Right atrium auricular region (tissue), 2 donors: ENCODE data around the gene UCKL1. TPM values are rescaled to one million over a fixed set of nuclear protein-coding genes. Genes with fewer than 3 reads are reported as not detected.

Source experiments
- DNase-seq: peaks from one replicate; pipeline ENCODE4 v3.0.0-alpha.2; 2019; ENCODE audit warnings: low spot score
- H3K27ac ChIP-seq, 2 donors: fragments of 200-600 bp; sonication (generic); 1 replicate in 1 of 2; 2 replicates in 1 of 2; pipeline ENCODE4 v1.5.1; 2016 to 2019
- H3K27me3 ChIP-seq, 2 donors: fragments of 200-600 bp; sonication (generic); one replicate each; pipeline versions ENCODE4 v1.5.1 to v1.6.0; 2017 to 2019
- H3K36me3 ChIP-seq: fragments of 200-600 bp; sonication (generic); one replicate; pipeline ENCODE4 v1.5.1; 2016
- H3K4me1 ChIP-seq, 2 donors: fragments of 200-600 bp; sonication (generic); one replicate each; pipeline versions ENCODE4 v1.5.1 to v1.6.0; 2017 to 2019
- H3K4me3 ChIP-seq, 2 donors: fragments of 200-600 bp; sonication (generic); 1 replicate in 1 of 2; 2 replicates in 1 of 2; pipeline ENCODE4 v1.5.1; 2017 to 2019; ENCODE audit warnings: mild to moderate bottlenecking in 1 of 2, moderate library complexity in 1 of 2
- H3K9me3 ChIP-seq, 2 donors: fragments of 200-600 bp; sonication (generic); one replicate each; pipeline ENCODE4 v1.5.1; 2019
- CTCF ChIP-seq, 2 donors: fragments of 200-600 bp; sonication (generic); IDR thresholded peaks; one replicate each; pipeline ENCODE4 v1.5.1; 2019; ENCODE audit warnings: antibody characterized with exemption in 2 of 2
- total RNA-seq, 2 donors: library from RNA; depleted of rRNA; stranded (reverse); fragments of >200 nt; gene quantifications; one replicate each; pipeline ENCODE4 v1.1.0, GENCODE V29; 2016

The UCKL1 gene
- total RNA-seq, 2 donors from 2014 or later, result 25.9 to 27.6 TPM

- peaks cover 0 to 16% of the 10 kb centered on the region in 2 donors for H3K4me1 ChIP-seq
- no peak overlapping the region for H3K27ac ChIP-seq
- TF ChIP-seq CTCF (IDR thresholded peaks at IDR 0.05), result no peak
- no peak overlapping the region for H3K4me3 ChIP-seq
- no peaks in the 10 kb centered on the region for H3K27me3 ChIP-seq
- no peak for DNase-seq
- H3K9me3 ChIP-seq, result no peaks in the 10 kb centered on the region
- H3K36me3 ChIP-seq, result peaks cover 51% of the 10 kb centered on the region
Measured at GRCh38 chr20:63929071-63929470, 27.1 kb downstream of the UCKL1 start.

- H3K27ac ChIP-seq, result no peak overlapping the region
- TF ChIP-seq CTCF (IDR thresholded peaks at IDR 0.05), result no peak
- peaks cover 38% of the 10 kb centered on the region for H3K36me3 ChIP-seq
- no peak overlapping the region for H3K4me3 ChIP-seq
- H3K27me3 ChIP-seq, result no peaks in the 10 kb centered on the region
- DNase-seq, result no peak
- peaks cover 0 to 11% of the 10 kb centered on the region in 2 donors for H3K4me1 ChIP-seq
- no peaks in the 10 kb centered on the region for H3K9me3 ChIP-seq
Measured at GRCh38 chr20:63926298-63926697, 29.9 kb downstream of the UCKL1 start.

GRCh38 chr20:63924241-63924640 is 32.0 kb downstream of the UCKL1 start:
- Histone ChIP-seq H3K4me1 (peaks cover 0 to 3% of the 10 kb centered on the region in 2 donors), H3K4me3 (no peak overlapping the region), H3K9me3 (no peaks in the 10 kb centered on the region), H3K27ac (no peak overlapping the region), H3K27me3 (no peaks in the 10 kb centered on the region), H3K36me3 (peaks cover 23% of the 10 kb centered on the region)
- no peak for DNase-seq
- no peak for TF ChIP-seq CTCF (IDR thresholded peaks at IDR 0.05)

- peaks cover 0 to 3% of the 10 kb centered on the region in 2 donors for H3K4me1 ChIP-seq
- H3K4me3 ChIP-seq, result no peak overlapping the region
- peaks cover 17% of the 10 kb centered on the region for H3K36me3 ChIP-seq
- no peaks in the 10 kb centered on the region for H3K9me3 ChIP-seq
- H3K27me3 ChIP-seq, result no peaks in the 10 kb centered on the region
- DNase-seq, result no peak
- no peak overlapping the region for H3K27ac ChIP-seq
- no peak for TF ChIP-seq CTCF (IDR thresholded peaks at IDR 0.05)
Measured at GRCh38 chr20:63923651-63924050, 32.6 kb downstream of the UCKL1 start.

- Histone ChIP-seq H3K4me3 (no peak overlapping the region), H3K27ac (no peak overlapping the region), H3K36me3 (peaks cover 20% of the 10 kb centered on the region), H3K27me3 (no peaks in the 10 kb centered on the region), H3K9me3 (no peaks in the 10 kb centered on the region), H3K4me1 (peaks cover 0 to 6% of the 10 kb centered on the region in 2 donors)
- no peak for TF ChIP-seq CTCF (IDR thresholded peaks at IDR 0.05)
- DNase-seq, result no peak
Measured at GRCh38 chr20:63920226-63920625, 36.0 kb downstream of the UCKL1 start.

GRCh38 chr20:63919130-63919529 is 37.1 kb downstream of the UCKL1 start:
- Histone ChIP-seq H3K27me3 (no peaks in the 10 kb centered on the region), H3K9me3 (no peaks in the 10 kb centered on the region), H3K36me3 (peaks cover 20% of the 10 kb centered on the region), H3K4me3 (no peak overlapping the region), H3K27ac (no peak overlapping the region), H3K4me1 (peaks cover 0 to 11% of the 10 kb centered on the region in 2 donors)
- TF ChIP-seq CTCF (IDR thresholded peaks at IDR 0.05), result no peak
- DNase-seq, result no peak
